MM.1S (cell line): ENCODE results near the gene PCNP.
A peak's percentile ranks its signal among the peaks of the same experiment; 100 is the strongest.

Experiments
- DNase-seq: peaks from one replicate; pipeline ENCODE4 v3.0.0-alpha.2; 2015
- H2AFZ ChIP-seq: fragments of 300-600 bp; sonication (generic); 2 replicates; pipeline ENCODE4 v1.6.0; 2016; ENCODE audit warnings: antibody characterized with exemption, low read length
- H3F3A ChIP-seq: fragments of 300-600 bp; sonication (generic); 2 replicates; pipeline ENCODE4 v1.6.1; 2016; ENCODE audit warnings: mild to moderate bottlenecking, antibody characterized with exemption, low read length, moderate library complexity, mixed read lengths; ENCODE audit not compliant: insufficient read depth
- H3K27ac ChIP-seq: fragments of 300-600 bp; sonication (generic); 2 replicates; pipeline ENCODE4 v1.5.1; 2016; ENCODE audit warnings: mild to moderate bottlenecking, low read length
- H3K27me3 ChIP-seq: fragments of 300-600 bp; sonication (generic); replicated peaks from 2 replicates; pipeline ENCODE4 v1.6.0; 2016; ENCODE audit warnings: low read length; ENCODE audit not compliant: insufficient read depth
- H3K36me3 ChIP-seq: fragments of 300-600 bp; sonication (generic); replicated peaks from 2 replicates; pipeline ENCODE4 v1.6.1; 2016; ENCODE audit warnings: mild to moderate bottlenecking, low read length, mixed read lengths; ENCODE audit not compliant: insufficient read depth
- H3K4me1 ChIP-seq: fragments of 300-600 bp; sonication (generic); 2 replicates; pipeline ENCODE4 v1.6.1; 2016; ENCODE audit warnings: low read length, mixed read lengths
- H3K4me2 ChIP-seq: fragments of 300-600 bp; sonication (generic); 2 replicates; pipeline ENCODE4 v1.6.0; 2016; ENCODE audit warnings: low read depth, low read length
- H3K4me3 ChIP-seq: fragments of 300-600 bp; sonication (generic); 2 replicates; pipeline ENCODE4 v1.5.1; 2016; ENCODE audit warnings: low read length, mixed read lengths
- H3K79me2 ChIP-seq: fragments of 300-600 bp; sonication (generic); 2 replicates; pipeline ENCODE4 v1.6.1; 2016; ENCODE audit warnings: mixed run types, low read length, mixed read lengths
- H3K9ac ChIP-seq: fragments of 300-600 bp; sonication (generic); 2 replicates; pipeline ENCODE4 v1.6.1; 2016; ENCODE audit warnings: low read length, mixed read lengths
- H3K9me2 ChIP-seq: fragments of 300-600 bp; sonication (generic); replicated peaks from 2 replicates; pipeline ENCODE4 v1.6.1; 2016; ENCODE audit warnings: mild to moderate bottlenecking, low read length, mixed read lengths; ENCODE audit not compliant: insufficient read depth
- H3K9me3 ChIP-seq: fragments of 300-600 bp; sonication (generic); replicated peaks from 2 replicates; pipeline ENCODE4 v1.6.1; 2016; ENCODE audit warnings: mild to moderate bottlenecking, low read length, mixed read lengths; ENCODE audit not compliant: insufficient read depth
- H4K20me1 ChIP-seq: fragments of 300-600 bp; sonication (generic); 2 replicates; pipeline ENCODE4 v1.6.1; 2016; ENCODE audit warnings: mild to moderate bottlenecking, low read length, moderate library complexity, mixed read lengths; ENCODE audit not compliant: insufficient read depth
- EZH2 ChIP-seq: fragments of 300-600 bp; sonication (generic); optimal IDR thresholded peaks from 2 replicates; pipeline ENCODE3; 2017; ENCODE audit warnings: low read depth, mild to moderate bottlenecking, antibody characterized with exemption, low read length, mixed read lengths
- EZH2phosphoT487 ChIP-seq: fragments of 300-600 bp; sonication (generic); IDR thresholded peaks from 2 replicates; pipeline ENCODE4 v1.6.1; 2018; ENCODE audit warnings: antibody characterized with exemption, low read length
- TF ChIP-seq, protein P1 (sequence below): fragments of 300-600 bp; sonication (generic); IDR thresholded peaks from 2 replicates; pipeline ENCODE4 v1.5.1; 2016; ENCODE audit warnings: antibody characterized with exemption, low read length, mixed read lengths

Gene PCNP

DNA sequence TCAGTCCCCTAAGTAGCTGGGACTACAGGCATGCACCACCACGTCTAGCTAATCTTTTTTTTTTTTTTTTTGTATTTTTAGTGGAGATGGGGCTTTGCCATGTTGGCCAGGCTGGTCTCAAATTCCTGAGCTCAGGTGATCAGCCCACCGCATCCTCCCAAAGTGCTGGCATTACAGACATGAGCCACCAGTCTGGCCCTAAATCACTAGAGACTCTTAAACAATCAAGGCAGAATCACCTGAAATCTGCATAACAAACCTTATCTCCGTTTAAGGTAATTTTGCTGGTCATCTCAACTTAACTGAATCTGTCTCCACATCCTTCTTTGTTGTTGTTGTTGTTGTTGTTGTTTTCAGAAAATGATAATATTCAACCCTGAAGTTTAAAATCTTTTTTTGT, 17.9 kb upstream of the PCNP start:
- Histone ChIP-seq H3K27ac (no peak overlapping the region), H2AFZ (no peak overlapping the region), H3K9ac (no peak overlapping the region), H3K36me3 (no peaks in the 10 kb centered on the region), H3K27me3 (no peaks in the 10 kb centered on the region), H3K9me3 (no peaks in the 10 kb centered on the region), H4K20me1 (no peaks in the 10 kb centered on the region), H3K4me2 (no peak overlapping the region), H3F3A (no peaks in the 10 kb centered on the region; the same call in 1 of the 2 replicates), H3K9me2 (no peaks in the 10 kb centered on the region), H3K4me3 (no peak overlapping the region), H3K79me2 (no peaks in the 10 kb centered on the region), H3K4me1 (no peaks in the 10 kb centered on the region)
- TF ChIP-seq EZH2phosphoT487 (no peak), EZH2 (no peak)
- TF ChIP-seq, protein P1, sequence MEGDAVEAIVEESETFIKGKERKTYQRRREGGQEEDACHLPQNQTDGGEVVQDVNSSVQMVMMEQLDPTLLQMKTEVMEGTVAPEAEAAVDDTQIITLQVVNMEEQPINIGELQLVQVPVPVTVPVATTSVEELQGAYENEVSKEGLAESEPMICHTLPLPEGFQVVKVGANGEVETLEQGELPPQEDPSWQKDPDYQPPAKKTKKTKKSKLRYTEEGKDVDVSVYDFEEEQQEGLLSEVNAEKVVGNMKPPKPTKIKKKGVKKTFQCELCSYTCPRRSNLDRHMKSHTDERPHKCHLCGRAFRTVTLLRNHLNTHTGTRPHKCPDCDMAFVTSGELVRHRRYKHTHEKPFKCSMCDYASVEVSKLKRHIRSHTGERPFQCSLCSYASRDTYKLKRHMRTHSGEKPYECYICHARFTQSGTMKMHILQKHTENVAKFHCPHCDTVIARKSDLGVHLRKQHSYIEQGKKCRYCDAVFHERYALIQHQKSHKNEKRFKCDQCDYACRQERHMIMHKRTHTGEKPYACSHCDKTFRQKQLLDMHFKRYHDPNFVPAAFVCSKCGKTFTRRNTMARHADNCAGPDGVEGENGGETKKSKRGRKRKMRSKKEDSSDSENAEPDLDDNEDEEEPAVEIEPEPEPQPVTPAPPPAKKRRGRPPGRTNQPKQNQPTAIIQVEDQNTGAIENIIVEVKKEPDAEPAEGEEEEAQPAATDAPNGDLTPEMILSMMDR = no peak
- DNase-seq = no peak

DNA sequence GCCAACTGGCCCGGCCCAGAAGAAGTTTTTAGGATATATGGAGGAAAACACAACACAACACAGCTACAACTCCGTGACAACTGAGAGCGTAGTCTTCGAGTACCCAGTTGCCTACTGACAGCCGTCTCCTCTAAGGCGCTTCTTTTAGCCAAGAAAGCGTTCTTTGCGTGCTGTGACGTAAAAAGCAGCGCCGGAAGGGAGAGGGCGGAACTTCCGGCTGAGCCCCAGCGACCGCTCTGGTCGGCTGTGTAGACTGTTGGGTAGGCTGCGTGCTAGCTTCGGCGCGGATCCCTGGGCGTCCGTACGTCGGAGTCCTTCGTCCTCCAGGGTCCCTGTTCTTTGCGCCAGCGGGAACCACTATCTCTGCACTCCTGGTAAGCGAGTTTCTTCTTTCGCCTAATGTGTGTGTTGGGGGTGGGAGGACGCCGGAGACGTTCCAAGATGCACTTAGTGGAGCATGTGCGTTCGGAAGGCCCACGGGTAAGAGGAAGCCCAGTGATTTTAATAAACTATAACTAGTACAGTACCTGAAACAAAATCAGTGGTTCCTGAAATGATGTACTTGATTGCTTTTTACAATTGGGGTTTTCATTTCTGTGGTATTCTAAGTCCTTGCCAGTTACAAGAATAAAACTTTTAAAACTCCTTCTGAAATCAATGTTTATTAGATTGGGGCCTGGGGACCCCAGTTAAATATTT, 12.2 kb upstream of the PCNP start, which contains the start of gene TRMT10C:
Gene TRMT10C, plus strand, starts transcription at position 239 of the 699 bp plus-strand sequence. CDS start 2,914 bp downstream, outside the sequence.
- Histone ChIP-seq H3K9ac (peak within 1 kb of the TSS; percentile 71), H2AFZ (peak within 1 kb of the TSS; percentile 48), H3K9me2 (no peaks in the 10 kb centered on the region), H3K4me1 (peaks cover 10% of the 10 kb centered on the region), H3K4me2 (peak within 1 kb of the TSS; percentile 81), H4K20me1 (peaks cover 3% of the 10 kb centered on the region; the same call in 1 of the 2 replicates), H3F3A (peaks cover 3% of the 10 kb centered on the region), H3K79me2 (peaks cover 51% of the 10 kb centered on the region), H3K27me3 (no peaks in the 10 kb centered on the region), H3K27ac (peak within 1 kb of the TSS; percentile 77), H3K4me3 (peak within 1 kb of the TSS; percentile 79), H3K36me3 (peaks cover 8% of the 10 kb centered on the region; the same call in 1 of the 2 replicates), H3K9me3 (no peaks in the 10 kb centered on the region)
- TF ChIP-seq EZH2phosphoT487 (no peak), EZH2 (no peak)
- TF ChIP-seq, protein P1 = no peak
- DNase-seq = peak; percentile 97

DNA sequence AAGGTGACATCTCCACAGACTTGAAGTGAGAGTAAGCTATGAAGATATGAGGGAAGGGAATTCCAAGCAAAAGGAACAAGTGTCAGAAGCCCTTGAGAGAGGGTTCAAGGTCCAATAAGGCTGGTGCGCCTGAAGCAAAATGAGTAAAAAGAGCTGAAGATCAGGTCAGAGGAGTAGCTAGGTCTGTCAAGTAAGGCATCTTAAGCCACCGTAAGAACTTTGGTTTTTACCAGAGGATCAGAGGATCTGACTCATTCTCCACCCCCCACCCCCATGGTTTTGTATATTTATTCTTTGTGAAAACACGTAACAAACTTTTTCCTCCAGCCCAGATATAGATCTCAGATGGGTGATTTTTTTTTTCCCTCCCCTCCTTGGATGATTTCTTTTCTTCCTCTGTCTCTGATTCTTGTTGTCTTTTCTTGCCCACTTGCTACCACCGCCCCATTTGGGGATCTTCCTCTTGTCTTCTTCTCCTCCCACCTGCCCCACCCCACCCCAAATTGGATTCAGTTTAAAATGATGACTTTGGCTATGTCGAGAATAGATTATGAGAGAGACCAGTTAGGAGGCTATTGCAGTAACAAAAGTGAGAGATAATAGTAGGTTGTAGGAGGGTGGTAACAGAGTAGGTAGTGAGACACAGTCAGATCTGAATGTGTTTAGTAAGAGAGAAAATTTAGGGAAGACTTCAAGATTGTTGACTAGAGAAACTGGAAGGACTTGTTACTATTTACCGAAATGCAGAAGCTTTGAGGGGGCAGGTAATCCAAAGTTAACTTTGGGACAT, 6.3 kb upstream of the PCNP start:
- Histone ChIP-seq H3K27me3 (no peaks in the 10 kb centered on the region), H3K9ac (no peak overlapping the region), H3K4me2 (no peak overlapping the region), H3K36me3 (peaks cover 8% of the 10 kb centered on the region; the same call in 1 of the 2 replicates), H3K4me3 (no peak overlapping the region), H4K20me1 (peaks cover 3% of the 10 kb centered on the region; the same call in 1 of the 2 replicates), H3K9me2 (no peaks in the 10 kb centered on the region), H3K27ac (no peak overlapping the region), H3K79me2 (peaks cover 42% of the 10 kb centered on the region), H2AFZ (no peak overlapping the region), H3F3A (no peaks in the 10 kb centered on the region), H3K9me3 (no peaks in the 10 kb centered on the region), H3K4me1 (peaks cover 11% of the 10 kb centered on the region)
- no peak for DNase-seq
- TF ChIP-seq EZH2 (no peak), EZH2phosphoT487 (no peak)
- TF ChIP-seq, protein P1 = no peak
